ENCODE measurements around the gene THSD4.
"Not testable (repeated sequence)": the region's sequence is repeated elsewhere in the genome, so short reads cannot be mapped to it uniquely, and the experiment has no call there.

THSD4 gene

GRCh38 chr15:71657141-71657540 is 541.9 kb downstream of the THSD4 start:
- no peak for DNase-seq (ENCODE audit: low read depth in 2 of 2)

- DNase-seq (ENCODE audit: low read depth in 2 of 2), result no peak
These were observed 542.8 kb downstream of the THSD4 start for GRCh38 chr15:71658036-71658435.

- no peak for DNase-seq (ENCODE audit: low read depth in 2 of 2)
These were observed 543.8 kb downstream of the THSD4 start for GRCh38 chr15:71658827-71659729.

- DNase-seq (ENCODE audit: low read depth in 2 of 2), result no peak
These were observed 544.4 kb downstream of the THSD4 start for GRCh38 chr15:71659730-71660067.

- no peak for DNase-seq (ENCODE audit: low read depth in 2 of 2)
These were observed 545.2 kb downstream of the THSD4 start for GRCh38 chr15:71660501-71660900.

GRCh38 chr15:71662306-71662705 is 547.0 kb downstream of the THSD4 start:
- no peak for DNase-seq (ENCODE audit: low read depth in 2 of 2)

- DNase-seq (ENCODE audit: low read depth in 2 of 2), result no peak
These were observed 549.4 kb downstream of the THSD4 start for GRCh38 chr15:71664622-71665021.

- no peak for DNase-seq (ENCODE audit: low read depth in 2 of 2)
These were observed 551.7 kb downstream of the THSD4 start for GRCh38 chr15:71666763-71667620.

- no peak for DNase-seq (ENCODE audit: low read depth in 2 of 2)
These were observed 554.4 kb downstream of the THSD4 start for GRCh38 chr15:71669688-71670087.

- not testable (repeated sequence) for DNase-seq (ENCODE audit: low read depth in 2 of 2)
These were observed 555.0 kb downstream of the THSD4 start for GRCh38 chr15:71670222-71670621.

GRCh38 chr15:71674354-71674753 is 559.1 kb downstream of the THSD4 start:
- DNase-seq (ENCODE audit: low read depth in 2 of 2), result no peak

- DNase-seq (ENCODE audit: low read depth in 2 of 2), result no peak
These were observed 562.1 kb downstream of the THSD4 start for GRCh38 chr15:71677352-71677751.

- DNase-seq (ENCODE audit: low read depth in 2 of 2), result no peak
These were observed 562.5 kb downstream of the THSD4 start for GRCh38 chr15:71677766-71678165.

- no peak for DNase-seq (ENCODE audit: low read depth in 2 of 2)
These were observed 562.9 kb downstream of the THSD4 start for GRCh38 chr15:71678191-71678590.

GRCh38 chr15:71678605-71679004 is 563.3 kb downstream of the THSD4 start:
- no peak for DNase-seq (ENCODE audit: low read depth in 2 of 2)

- no peak for DNase-seq (ENCODE audit: low read depth in 2 of 2)
These were observed 564.0 kb downstream of the THSD4 start for GRCh38 chr15:71679223-71679792.

- DNase-seq (ENCODE audit: low read depth in 2 of 2), result no peak
These were observed 564.6 kb downstream of the THSD4 start for GRCh38 chr15:71679793-71680353.

- DNase-seq (ENCODE audit: low read depth in 2 of 2), result no peak
These were observed 566.7 kb downstream of the THSD4 start for GRCh38 chr15:71682001-71682400.

GRCh38 chr15:71683411-71684274 is 568.4 kb downstream of the THSD4 start:
- no peak for DNase-seq (ENCODE audit: low read depth in 2 of 2)

GRCh38 chr15:71685420-71685993 is 570.2 kb downstream of the THSD4 start:
- DNase-seq (ENCODE audit: low read depth in 2 of 2), result no peak
